Muscle layer of colon (tissue), 2 donors: ENCODE measurements around the gene TSPAN18.

Source experiments
- H3K27ac ChIP-seq: one replicate; pipeline ENCODE4 v1.7.0; 2013; ENCODE audit warnings: low read depth, mild to moderate bottlenecking, low read length, moderate library complexity
- H3K27me3 ChIP-seq, 2 donors: one replicate each; pipeline ENCODE4 v1.7.0; 2013; ENCODE audit warnings: low read length in 2 of 2, mild to moderate bottlenecking in 2 of 2; ENCODE audit not compliant: insufficient read depth in 2 of 2, control insufficient read depth in 1 of 2
- H3K36me3 ChIP-seq: one replicate; pipeline ENCODE4 v1.7.0; 2013; ENCODE audit warnings: mild to moderate bottlenecking, low read length; ENCODE audit not compliant: insufficient read depth
- H3K4me1 ChIP-seq: one replicate; pipeline ENCODE4 v1.7.0; 2013; ENCODE audit warnings: mild to moderate bottlenecking, low read length; ENCODE audit not compliant: insufficient read depth
- H3K4me3 ChIP-seq, 2 donors: one replicate each; pipeline ENCODE4 v1.7.0; 2013; ENCODE audit warnings: low read length in 2 of 2, low read depth in 1 of 2, mild to moderate bottlenecking in 1 of 2, moderate library complexity in 1 of 2
- H3K9ac ChIP-seq: one replicate; pipeline ENCODE4 v1.7.0; 2013; ENCODE audit warnings: low read length
- H3K9me3 ChIP-seq: one replicate; pipeline ENCODE4 v1.7.0; 2013; ENCODE audit warnings: mild to moderate bottlenecking, low read length
- donor health status: abdominal sarcoma.
- donor health status: Adenocarcinoma of cecum.

The TSPAN18 gene

GRCh38 chr11:44795803-44796535 is 69.2 kb downstream of the TSPAN18 start:
- H3K9me3 ChIP-seq = no peaks in the 10 kb centered on the region
- H3K27me3 ChIP-seq = no peaks in the 10 kb centered on the region
- H3K9ac ChIP-seq = no peak overlapping the region
- no peak overlapping the region for H3K4me3 ChIP-seq
- no peaks in the 10 kb centered on the region for H3K36me3 ChIP-seq
- no peak overlapping the region for H3K27ac ChIP-seq
- H3K4me1 ChIP-seq = peaks cover 37% of the 10 kb centered on the region

DNA sequence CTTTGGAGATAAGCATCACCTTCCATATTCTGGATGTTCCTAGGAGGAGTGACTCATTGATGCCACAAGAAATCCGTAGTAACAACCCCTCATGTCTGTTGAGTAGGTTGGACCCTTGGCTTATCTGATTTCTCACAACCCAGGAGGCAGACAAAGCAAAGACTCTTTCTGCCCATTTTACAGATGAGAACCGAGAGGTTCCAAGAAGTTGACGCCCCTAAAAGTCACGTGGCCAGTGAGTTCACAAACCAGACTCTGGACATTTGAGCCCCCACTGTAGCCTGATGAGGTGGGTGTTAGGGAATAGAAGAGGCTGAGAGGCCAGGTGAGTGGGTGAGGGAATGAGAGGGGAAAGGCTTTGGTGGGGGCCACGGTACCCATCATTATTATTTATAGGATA is 70.3 kb downstream of the TSPAN18 start:
- Histone ChIP-seq H3K4me1 (peaks cover 34% of the 10 kb centered on the region), H3K36me3 (no peaks in the 10 kb centered on the region), H3K27ac (no peak overlapping the region)

GRCh38 chr11:44797886-44798606 is 71.3 kb downstream of the TSPAN18 start:
- Histone ChIP-seq H3K4me1 (peaks cover 26% of the 10 kb centered on the region), H3K27ac (no peak overlapping the region), H3K9me3 (no peaks in the 10 kb centered on the region), H3K4me3 (no peak overlapping the region), H3K9ac (no peak overlapping the region), H3K27me3 (no peaks in the 10 kb centered on the region), H3K36me3 (no peaks in the 10 kb centered on the region)

More for the DNA sequence above, 70.3 kb downstream of the TSPAN18 start:
- Histone ChIP-seq H3K27me3 (no peaks in the 10 kb centered on the region), H3K9me3 (no peaks in the 10 kb centered on the region), H3K9ac (no peak overlapping the region), H3K4me3 (no peak overlapping the region)

- no peak overlapping the region for H3K9ac ChIP-seq
- H3K27me3 ChIP-seq = no peaks in the 10 kb centered on the region
- H3K9me3 ChIP-seq = no peaks in the 10 kb centered on the region
- H3K27ac ChIP-seq = no peak overlapping the region
- H3K36me3 ChIP-seq = no peaks in the 10 kb centered on the region
- H3K4me1 ChIP-seq = peaks cover 21% of the 10 kb centered on the region
- no peak overlapping the region for H3K4me3 ChIP-seq
Observed at GRCh38 chr11:44798607-44798972, 71.8 kb downstream of the TSPAN18 start.

DNA sequence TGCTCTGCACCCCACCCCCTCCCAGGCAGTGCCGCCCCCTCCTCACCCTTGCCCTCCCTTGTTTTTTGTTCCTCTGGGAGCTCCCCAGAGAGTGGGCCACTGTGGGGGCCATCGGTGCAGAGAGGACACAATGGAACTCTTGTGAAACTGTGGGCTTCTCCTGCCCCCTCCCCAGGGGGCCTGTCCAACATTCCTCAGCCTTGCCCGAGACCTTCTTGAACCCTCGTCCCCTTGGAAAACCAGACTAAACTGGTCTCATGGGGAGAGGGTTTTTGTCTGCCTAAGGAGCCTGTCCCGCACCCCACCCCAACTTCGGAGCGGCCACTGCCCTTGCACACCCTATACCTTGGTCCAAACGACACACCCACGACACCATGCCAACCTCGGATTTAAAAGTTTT is 72.2 kb downstream of the TSPAN18 start:
- Histone ChIP-seq H3K27me3 (no peaks in the 10 kb centered on the region), H3K4me3 (no peak overlapping the region), H3K36me3 (no peaks in the 10 kb centered on the region), H3K9me3 (no peaks in the 10 kb centered on the region), H3K9ac (no peak overlapping the region), H3K4me1 (peaks cover 18% of the 10 kb centered on the region), H3K27ac (no peak overlapping the region)

GRCh38 chr11:44802347-44802746 is 75.6 kb downstream of the TSPAN18 start:
- no peak overlapping the region for H3K4me3 ChIP-seq
- H3K27ac ChIP-seq = no peak overlapping the region
- no peaks in the 10 kb centered on the region for H3K9me3 ChIP-seq
- no peaks in the 10 kb centered on the region for H3K27me3 ChIP-seq
- peaks cover 40% of the 10 kb centered on the region for H3K4me1 ChIP-seq
- H3K36me3 ChIP-seq = no peaks in the 10 kb centered on the region
- H3K9ac ChIP-seq = no peak overlapping the region

GRCh38 chr11:44803009-44803408 is 76.2 kb downstream of the TSPAN18 start:
- H3K36me3 ChIP-seq = no peaks in the 10 kb centered on the region
- H3K4me3 ChIP-seq = no peak overlapping the region
- H3K27me3 ChIP-seq = no peaks in the 10 kb centered on the region
- H3K27ac ChIP-seq = no peak overlapping the region
- H3K9me3 ChIP-seq = no peaks in the 10 kb centered on the region
- no peak overlapping the region for H3K9ac ChIP-seq
- H3K4me1 ChIP-seq = peaks cover 40% of the 10 kb centered on the region

- Histone ChIP-seq H3K4me1 (peaks cover 40% of the 10 kb centered on the region), H3K27ac (peak overlapping the region; percentile 79)
Observed at GRCh38 chr11:44804449-44805437, 78.0 kb downstream of the TSPAN18 start.

GRCh38 chr11:44805596-44805995 is 78.8 kb downstream of the TSPAN18 start:
- H3K27ac ChIP-seq = peak overlapping the region; percentile 79
- peaks cover 36% of the 10 kb centered on the region for H3K4me1 ChIP-seq
- H3K36me3 ChIP-seq = no peaks in the 10 kb centered on the region

More at GRCh38 chr11:44804449-44805437, 78.0 kb downstream of the TSPAN18 start:
- H3K9me3 ChIP-seq = no peaks in the 10 kb centered on the region
- no peaks in the 10 kb centered on the region for H3K36me3 ChIP-seq
- H3K9ac ChIP-seq = no peak overlapping the region
- H3K4me3 ChIP-seq = no peak overlapping the region
- H3K27me3 ChIP-seq = no peaks in the 10 kb centered on the region

GRCh38 chr11:44808053-44808753 is 81.4 kb downstream of the TSPAN18 start:
- H3K27ac ChIP-seq = no peak overlapping the region
- H3K9me3 ChIP-seq = no peaks in the 10 kb centered on the region
- H3K4me1 ChIP-seq = peaks cover 47% of the 10 kb centered on the region

More at GRCh38 chr11:44805596-44805995, 78.8 kb downstream of the TSPAN18 start:
- Histone ChIP-seq H3K9me3 (no peaks in the 10 kb centered on the region), H3K9ac (no peak overlapping the region), H3K27me3 (no peaks in the 10 kb centered on the region), H3K4me3 (no peak overlapping the region)

More at GRCh38 chr11:44808053-44808753, 81.4 kb downstream of the TSPAN18 start:
- no peak overlapping the region for H3K9ac ChIP-seq
- no peaks in the 10 kb centered on the region for H3K27me3 ChIP-seq
- no peak overlapping the region for H3K4me3 ChIP-seq
- H3K36me3 ChIP-seq = no peaks in the 10 kb centered on the region
